C4-2B (cell line): ENCODE measurements around the gene SORCS2.

ENCODE experiments used
- H3K27ac ChIP-seq: fragments of 450-650 bp; 2 replicates; pipeline ENCODE4 v1.5.1; 2017
- CTCF ChIP-seq: fragments of 450-650 bp; conservative IDR thresholded peaks from 2 replicates; pipeline ENCODE4 v1.5.1; 2017; ENCODE audit warnings: mild to moderate bottlenecking
- ZFX ChIP-seq: fragments of 450-650 bp; IDR thresholded peaks from 2 replicates; pipeline ENCODE4 v1.6.1; 2017

The SORCS2 gene

GRCh38 chr4:7243609-7244330 lies 51.4 kb downstream of the SORCS2 start:
- TF ChIP-seq ZFX, result no peak
- no peak for TF ChIP-seq CTCF
- H3K27ac ChIP-seq, result no peak overlapping the region

- no peak overlapping the region for H3K27ac ChIP-seq
- TF ChIP-seq CTCF, result no peak
- TF ChIP-seq ZFX, result no peak
Observed at GRCh38 chr4:7244331-7244665, 52.0 kb downstream of the SORCS2 start.

GRCh38 chr4:7244751-7245320 lies 52.5 kb downstream of the SORCS2 start:
- TF ChIP-seq CTCF (no peak), ZFX (no peak)
- H3K27ac ChIP-seq, result no peak overlapping the region

GRCh38 chr4:7247521-7247920 lies 55.2 kb downstream of the SORCS2 start:
- TF ChIP-seq ZFX (no peak), CTCF (no peak)
- no peak overlapping the region for H3K27ac ChIP-seq

GRCh38 chr4:7247946-7248345 lies 55.6 kb downstream of the SORCS2 start:
- TF ChIP-seq CTCF, result no peak
- no peak for TF ChIP-seq ZFX
- H3K27ac ChIP-seq, result no peak overlapping the region

GRCh38 chr4:7248857-7249256 lies 56.5 kb downstream of the SORCS2 start:
- H3K27ac ChIP-seq, result no peak overlapping the region
- TF ChIP-seq CTCF, result no peak
- no peak for TF ChIP-seq ZFX

- TF ChIP-seq ZFX (no peak), CTCF (no peak)
- no peak overlapping the region for H3K27ac ChIP-seq
Observed at GRCh38 chr4:7251321-7251720, 59.0 kb downstream of the SORCS2 start.
